Esophagus muscularis mucosa (tissue), 4 donors: ENCODE measurements around the gene CELF5. TPM values are rescaled to one million over a fixed set of nuclear protein-coding genes. Genes with fewer than 3 reads are reported as not detected.

Experiments
- DNase-seq: peaks from one replicate; pipeline ENCODE4 v3.0.0-alpha.2; 2017; ENCODE audit errors: extremely low spot score
- H3K27ac ChIP-seq, 4 donors: fragments of 200-600 bp; sonication (generic); replicated peaks in 1 of 4; 1 replicate in 3 of 4; 2 replicates in 1 of 4; pipeline ENCODE4 v1.5.1; 2016 to 2019; ENCODE audit warnings: mild to moderate bottlenecking in 1 of 4
- H3K27me3 ChIP-seq, 4 donors: fragments of 200-600 bp; sonication (generic); one replicate each; pipeline versions ENCODE4 v1.5.1 to v1.6.0; 2016 to 2019
- H3K36me3 ChIP-seq, 4 donors: fragments of 200-600 bp; sonication (generic); one replicate each; pipeline ENCODE4 v1.5.1; 2016 to 2019
- H3K4me1 ChIP-seq, 4 donors: fragments of 200-600 bp; sonication (generic); one replicate each; pipeline ENCODE4 v1.5.1; 2016 to 2019
- H3K4me3 ChIP-seq, 4 donors: fragments of 200-600 bp; sonication (generic); 1 replicate in 2 of 4; 2 replicates in 2 of 4; pipeline ENCODE4 v1.5.1; 2016 to 2019; ENCODE audit warnings: mild to moderate bottlenecking in 4 of 4, moderate library complexity in 1 of 4
- H3K9me3 ChIP-seq, 4 donors: fragments of 200-600 bp; sonication (generic); 1 replicate in 3 of 4; 2 replicates in 1 of 4; pipeline ENCODE4 v1.5.1; 2016 to 2019
- EP300 ChIP-seq: sonication (generic); formaldehyde crosslinking; IDR thresholded peaks from one replicate; pipeline ENCODE4 v1.6.1; 2017; ENCODE audit warnings: antibody characterized with exemption
- POLR2A ChIP-seq: fragments of 450-650 bp; IDR thresholded peaks from one replicate; pipeline ENCODE4 v1.6.1; 2017; ENCODE audit warnings: antibody characterized with exemption, moderate library complexity, mild to moderate bottlenecking, low read depth
- POLR2AphosphoS5 ChIP-seq, 2 donors: sonication (generic); formaldehyde crosslinking; IDR thresholded peaks; one replicate each; pipeline ENCODE4 v1.6.1; 2017; ENCODE audit warnings: antibody characterized with exemption in 2 of 2
- WGBS: methylation state at CpG from one replicate; pipeline ENCODE4 v1.1.5; 2018; 5-methylcytosine and 5-hydroxymethylcytosine counted together
- intact Hi-C: fragments of 100-400 bp; cut with DNase I; formaldehyde crosslinking; loops from one replicate; pipeline ENCODE4 v1.15.1; 2023
- total RNA-seq, 4 donors: library from RNA; depleted of rRNA; stranded (reverse); fragments of >200 nt; gene quantifications; one replicate each; pipeline versions ENCODE4 v1.1.0 to v1.2.1, GENCODE V29; 2016
- TF ChIP-seq, protein P1 (sequence below), 3 experiments: fragments of 200-600 bp in 2 of 3; fragments of 450-650 bp in 1 of 3; sonication (generic) in 2 of 3; IDR thresholded peaks; one replicate each; pipeline ENCODE4 v1.5.1; 2017 to 2019; ENCODE audit warnings: antibody characterized with exemption in 3 of 3, mild to moderate bottlenecking in 2 of 3, moderate library complexity in 1 of 3

CELF5 gene
- total RNA-seq, 4 donors from 2014 or later, result 0.17 TPM; not detected in 3

DNA sequence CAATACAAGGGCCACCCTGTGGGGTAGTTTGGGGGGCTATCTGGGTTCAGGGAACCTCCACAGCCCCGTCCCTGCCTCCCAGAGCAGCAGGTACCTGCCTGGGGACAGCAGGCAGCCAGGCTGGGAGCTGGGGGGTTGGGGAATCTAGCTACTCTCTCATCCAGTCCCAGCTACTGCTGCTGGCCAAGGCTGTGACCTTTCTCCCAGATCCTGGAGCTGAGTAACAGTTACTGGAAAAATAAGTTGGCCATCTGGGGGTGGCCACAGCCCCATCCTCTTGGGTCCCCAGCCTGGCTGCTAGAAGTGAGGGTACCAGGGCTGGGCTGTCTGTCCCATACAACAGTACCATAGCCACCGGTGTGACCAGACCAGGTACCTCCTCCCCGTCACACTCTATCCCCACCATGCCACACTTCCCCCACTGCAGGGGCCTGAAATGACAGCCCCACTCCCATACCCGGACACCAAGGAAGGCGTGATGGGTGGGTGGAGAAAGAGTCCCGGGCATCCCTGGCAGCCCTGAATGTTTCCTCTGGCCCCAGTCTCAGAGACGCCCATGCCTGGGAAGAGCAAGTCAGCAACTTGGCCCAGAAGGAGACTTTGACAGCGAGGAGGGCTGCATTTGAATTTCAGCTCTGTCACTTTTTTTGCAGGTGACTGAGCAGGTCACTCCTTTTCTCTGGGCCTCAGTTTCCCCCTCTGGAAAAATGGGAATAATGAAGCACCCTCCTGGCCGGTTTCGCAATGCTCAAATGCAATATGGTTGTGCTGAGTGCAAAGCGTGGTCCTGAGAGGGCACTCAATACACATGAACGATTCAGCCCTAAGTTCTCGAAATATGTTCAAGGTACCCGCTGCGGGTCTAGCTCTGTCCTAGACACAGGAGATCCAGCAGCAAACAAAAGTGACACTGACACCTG, 111.2 kb downstream of the CELF5 start:
- peak; percentile 93 for DNase-seq
- intact Hi-C loops, result loop anchor here (2.0 to 10.0 kb wide), 2 partner anchors 69 to 93 kb away; no protein-coding TSS in a partner anchor
- peak overlapping the region in 1 of 4 donors; percentile 1 for H3K4me3 ChIP-seq
- no peaks in the 10 kb centered on the region for H3K27me3 ChIP-seq
- TF ChIP-seq POLR2AphosphoS5 (IDR thresholded peaks at IDR 0.05), result peak; percentile 58 to 73
- no peak for TF ChIP-seq EP300
- TF ChIP-seq, protein P1, sequence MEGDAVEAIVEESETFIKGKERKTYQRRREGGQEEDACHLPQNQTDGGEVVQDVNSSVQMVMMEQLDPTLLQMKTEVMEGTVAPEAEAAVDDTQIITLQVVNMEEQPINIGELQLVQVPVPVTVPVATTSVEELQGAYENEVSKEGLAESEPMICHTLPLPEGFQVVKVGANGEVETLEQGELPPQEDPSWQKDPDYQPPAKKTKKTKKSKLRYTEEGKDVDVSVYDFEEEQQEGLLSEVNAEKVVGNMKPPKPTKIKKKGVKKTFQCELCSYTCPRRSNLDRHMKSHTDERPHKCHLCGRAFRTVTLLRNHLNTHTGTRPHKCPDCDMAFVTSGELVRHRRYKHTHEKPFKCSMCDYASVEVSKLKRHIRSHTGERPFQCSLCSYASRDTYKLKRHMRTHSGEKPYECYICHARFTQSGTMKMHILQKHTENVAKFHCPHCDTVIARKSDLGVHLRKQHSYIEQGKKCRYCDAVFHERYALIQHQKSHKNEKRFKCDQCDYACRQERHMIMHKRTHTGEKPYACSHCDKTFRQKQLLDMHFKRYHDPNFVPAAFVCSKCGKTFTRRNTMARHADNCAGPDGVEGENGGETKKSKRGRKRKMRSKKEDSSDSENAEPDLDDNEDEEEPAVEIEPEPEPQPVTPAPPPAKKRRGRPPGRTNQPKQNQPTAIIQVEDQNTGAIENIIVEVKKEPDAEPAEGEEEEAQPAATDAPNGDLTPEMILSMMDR (IDR thresholded peaks at IDR 0.05), result no peak
- TF ChIP-seq POLR2A, result no peak
- H3K9me3 ChIP-seq, result no peaks in the 10 kb centered on the region
- 73% methylated on average over 14 of the region's 15 CpGs for WGBS
- peak overlapping the region; percentile 86 to 97 (median 94) for H3K27ac ChIP-seq
- peaks cover 47 to 79% (median 76%) of the 10 kb centered on the region in 4 donors for H3K4me1 ChIP-seq
- no peaks in the 10 kb centered on the region for H3K36me3 ChIP-seq

DNA sequence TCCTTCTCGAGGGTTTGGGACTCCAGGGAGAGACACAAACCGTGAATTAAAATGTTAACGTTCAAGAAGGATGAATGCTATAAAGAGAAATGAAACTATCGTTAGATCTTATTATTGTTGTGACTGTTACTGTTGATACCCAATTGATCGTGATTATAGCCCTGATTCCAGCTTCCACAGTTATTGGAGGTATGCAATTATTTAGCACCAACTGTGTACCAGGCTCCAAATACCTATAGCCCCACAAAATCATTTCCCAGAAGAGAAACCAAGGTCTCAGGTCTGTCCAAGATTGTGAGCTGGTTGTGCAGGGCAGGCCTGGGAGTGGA, 111.9 kb downstream of the CELF5 start:
- Histone ChIP-seq H3K36me3 (no peaks in the 10 kb centered on the region), H3K27me3 (no peaks in the 10 kb centered on the region), H3K9me3 (no peaks in the 10 kb centered on the region), H3K4me1 (peaks cover 47 to 79% (median 76%) of the 10 kb centered on the region in 4 donors), H3K4me3 (peak overlapping the region in 2 of 4 donors; percentile 11 to 24), H3K27ac (peak overlapping the region; percentile 86 to 97 (median 94))
- TF ChIP-seq POLR2AphosphoS5 (IDR thresholded peaks at IDR 0.05), result no peak
- no peak for TF ChIP-seq POLR2A
- TF ChIP-seq, protein P1 (IDR thresholded peaks at IDR 0.05), result no peak
- TF ChIP-seq EP300, result no peak
- 38% methylated on average over 5 of the region's 5 CpGs for WGBS
- no peak for DNase-seq
- intact Hi-C loops, result loop anchor here (2.0 to 10.0 kb wide), 2 partner anchors 68 to 92 kb away; no protein-coding TSS in a partner anchor

DNA sequence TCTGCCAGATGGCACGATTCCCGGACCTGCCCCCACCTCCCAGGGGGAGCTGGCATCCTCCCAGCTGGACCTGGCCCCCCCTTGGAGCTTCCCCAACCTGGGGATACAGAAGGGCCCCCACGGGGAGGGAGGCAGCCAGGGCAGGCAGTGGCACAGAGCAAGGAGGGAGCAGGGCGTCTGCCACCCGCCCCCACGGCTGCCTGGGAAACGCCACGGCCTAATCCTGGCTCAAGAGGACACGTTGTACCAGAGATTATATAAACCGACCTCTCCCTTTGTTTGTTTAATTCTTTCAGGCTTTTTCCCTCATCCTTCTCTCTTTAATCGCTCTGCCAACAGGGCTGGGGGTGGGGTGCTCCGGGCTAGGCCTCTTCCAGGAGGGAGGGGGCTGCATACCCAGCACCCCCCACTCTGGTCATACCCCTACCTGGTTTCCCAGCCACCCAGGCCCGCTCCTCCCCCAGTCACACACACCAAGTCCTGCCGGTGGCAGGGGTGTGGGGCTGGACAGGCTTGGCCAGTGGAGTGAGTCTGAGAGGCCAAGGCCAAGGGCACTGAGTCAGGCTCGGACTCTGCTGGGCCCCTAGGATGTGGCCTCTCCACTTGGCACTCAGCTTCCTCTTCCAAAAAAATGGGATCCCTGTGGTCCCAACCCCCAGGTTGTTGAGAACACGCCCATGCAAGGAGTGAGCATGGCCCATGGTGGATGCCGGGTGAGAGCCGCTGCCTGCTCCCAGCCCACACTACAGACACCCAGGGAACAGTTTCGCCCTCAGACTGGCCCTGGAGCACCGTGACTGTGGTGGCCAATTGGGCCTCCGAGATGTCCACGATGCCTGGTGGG, 112.4 kb downstream of the CELF5 start:
- H3K27ac ChIP-seq, result peak overlapping the region; percentile 86 to 97 (median 94)
- TF ChIP-seq POLR2AphosphoS5 (IDR thresholded peaks at IDR 0.05) (peak; percentile 95 to 96), POLR2A (no peak), EP300 (peak; percentile 99)
- TF ChIP-seq, protein P1 (IDR thresholded peaks at IDR 0.05), result peak in 1 of 3 experiments; percentile 1
- peaks cover 47 to 80% (median 72%) of the 10 kb centered on the region in 4 donors for H3K4me1 ChIP-seq
- WGBS, result 18% methylated on average over 13 of the region's 22 CpGs
- H3K36me3 ChIP-seq, result no peaks in the 10 kb centered on the region
- peak; percentile 97 for DNase-seq
- peak overlapping the region in 2 of 4 donors; percentile 11 to 24 for H3K4me3 ChIP-seq
- no peaks in the 10 kb centered on the region for H3K9me3 ChIP-seq
- no peaks in the 10 kb centered on the region for H3K27me3 ChIP-seq
- intact Hi-C loops, result loop anchor here (2.0 to 10.0 kb wide), 2 partner anchors 68 to 92 kb away; no protein-coding TSS in a partner anchor

DNA sequence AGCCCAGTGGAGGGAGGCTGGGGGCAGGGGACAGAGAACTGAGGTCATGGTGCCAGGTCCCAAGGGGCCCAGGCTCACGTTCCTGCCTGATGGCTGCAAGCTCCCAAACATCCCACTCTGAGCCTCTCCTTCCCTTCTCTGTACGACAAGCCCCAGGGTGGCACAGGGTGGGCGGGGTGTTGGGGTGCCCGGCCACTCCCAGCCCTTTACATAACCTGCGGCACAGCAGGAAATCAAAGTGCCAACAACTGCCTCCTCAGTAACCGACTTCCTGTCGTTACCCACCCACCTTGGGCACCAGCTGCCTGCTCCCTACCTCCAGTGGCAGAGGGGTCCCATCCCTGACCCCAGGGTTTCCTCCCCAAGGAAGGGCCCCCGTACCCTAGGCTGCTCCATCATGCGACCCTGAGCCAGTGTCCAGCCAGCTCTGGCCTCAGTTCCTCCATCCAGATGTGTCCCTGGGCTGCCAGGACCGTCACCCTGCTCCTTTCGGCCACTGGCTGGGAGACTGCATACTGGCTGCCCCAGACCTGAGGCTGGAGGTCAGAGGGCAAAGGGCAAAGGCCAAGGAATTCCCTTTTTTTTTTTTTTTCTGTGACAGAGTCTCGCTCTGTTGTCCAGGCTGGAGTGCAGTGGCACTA, 114.2 kb downstream of the CELF5 start:
- Histone ChIP-seq H3K27ac (peak overlapping the region; percentile 86 to 97 (median 94)), H3K4me3 (no peak overlapping the region), H3K36me3 (no peaks in the 10 kb centered on the region), H3K4me1 (peaks cover 54 to 88% (median 77%) of the 10 kb centered on the region in 4 donors), H3K9me3 (no peaks in the 10 kb centered on the region), H3K27me3 (no peaks in the 10 kb centered on the region)
- peak in 1 of 2 donors; percentile 59 for TF ChIP-seq POLR2AphosphoS5 (IDR thresholded peaks at IDR 0.05)
- TF ChIP-seq, protein P1 (IDR thresholded peaks at IDR 0.05), result no peak
- intact Hi-C loops, result loop anchor here (10.0 kb wide), 1 partner anchor 66 kb away; no protein-coding TSS in a partner anchor
- DNase-seq, result no peak
- WGBS, result 66% methylated on average over 12 of the region's 12 CpGs
